Measurements from ENCODE around the gene CHPF.

The CHPF gene

GRCh38 chr2:219541611-219542180 lies 1.9 kb downstream of the CHPF start:
- Histone ChIP-seq H3K9me3 (ENCODE audit: control insufficient read depth in 2 of 2, low read length in 2 of 2) (no peaks in the 10 kb centered on the region), H3K27me3 (ENCODE audit: control insufficient read depth in 2 of 2, insufficient read depth in 2 of 2, low read length in 2 of 2) (no peaks in the 10 kb centered on the region), H3K4me1 (ENCODE audit: control insufficient read depth in 2 of 2, insufficient read depth in 2 of 2, low read length in 2 of 2) (peaks cover 19 to 23% of the 10 kb centered on the region in 2 donors), H3K36me3 (ENCODE audit: control insufficient read depth in 2 of 2, insufficient read depth in 2 of 2, low read length in 2 of 2) (peaks cover 9 to 16% of the 10 kb centered on the region in 2 donors), H3K9ac (ENCODE audit: low read depth in 1 of 2, low read length in 2 of 2) (peak overlapping the region in 1 of 2 donors; percentile 76), H3K4me3 (ENCODE audit: low read length in 2 of 2) (peak overlapping the region; percentile 71 to 79), H3K27ac (ENCODE audit: low read depth in 2 of 2, low read length in 2 of 2) (peak overlapping the region in 1 of 2 donors; percentile 28)

- no peaks in the 10 kb centered on the region for H3K27me3 ChIP-seq (ENCODE audit: control insufficient read depth in 2 of 2, insufficient read depth in 2 of 2, low read length in 2 of 2)
- H3K27ac ChIP-seq (ENCODE audit: low read depth in 2 of 2, low read length in 2 of 2) = no peak overlapping the region
- peaks cover 9 to 16% of the 10 kb centered on the region in 2 donors for H3K36me3 ChIP-seq (ENCODE audit: control insufficient read depth in 2 of 2, insufficient read depth in 2 of 2, low read length in 2 of 2)
- no peaks in the 10 kb centered on the region for H3K9me3 ChIP-seq (ENCODE audit: control insufficient read depth in 2 of 2, low read length in 2 of 2)
- no peak overlapping the region for H3K9ac ChIP-seq (ENCODE audit: low read depth in 1 of 2, low read length in 2 of 2)
- H3K4me3 ChIP-seq (ENCODE audit: low read length in 2 of 2) = no peak overlapping the region
- peaks cover 19 to 23% of the 10 kb centered on the region in 2 donors for H3K4me1 ChIP-seq (ENCODE audit: control insufficient read depth in 2 of 2, insufficient read depth in 2 of 2, low read length in 2 of 2)
These were observed 2.7 kb downstream of the CHPF start for GRCh38 chr2:219540784-219541504.

- no peak overlapping the region for H3K4me3 ChIP-seq (ENCODE audit: low read length in 2 of 2)
- no peaks in the 10 kb centered on the region for H3K9me3 ChIP-seq (ENCODE audit: control insufficient read depth in 2 of 2, low read length in 2 of 2)
- H3K4me1 ChIP-seq (ENCODE audit: control insufficient read depth in 2 of 2, insufficient read depth in 2 of 2, low read length in 2 of 2) = peaks cover 19 to 23% of the 10 kb centered on the region in 2 donors
- no peak overlapping the region for H3K27ac ChIP-seq (ENCODE audit: low read depth in 2 of 2, low read length in 2 of 2)
- no peaks in the 10 kb centered on the region for H3K27me3 ChIP-seq (ENCODE audit: control insufficient read depth in 2 of 2, insufficient read depth in 2 of 2, low read length in 2 of 2)
- peaks cover 9 to 16% of the 10 kb centered on the region in 2 donors for H3K36me3 ChIP-seq (ENCODE audit: control insufficient read depth in 2 of 2, insufficient read depth in 2 of 2, low read length in 2 of 2)
- no peak overlapping the region for H3K9ac ChIP-seq (ENCODE audit: low read depth in 1 of 2, low read length in 2 of 2)
These were observed 3.5 kb downstream of the CHPF start for GRCh38 chr2:219539926-219540678.

GRCh38 chr2:219538956-219539788 lies 4.4 kb downstream of the CHPF start:
- Histone ChIP-seq H3K9ac (ENCODE audit: low read depth in 1 of 2, low read length in 2 of 2) (no peak overlapping the region), H3K27me3 (ENCODE audit: control insufficient read depth in 2 of 2, insufficient read depth in 2 of 2, low read length in 2 of 2) (no peaks in the 10 kb centered on the region), H3K4me1 (ENCODE audit: control insufficient read depth in 2 of 2, insufficient read depth in 2 of 2, low read length in 2 of 2) (peaks cover 13 to 19% of the 10 kb centered on the region in 2 donors), H3K9me3 (ENCODE audit: control insufficient read depth in 2 of 2, low read length in 2 of 2) (no peaks in the 10 kb centered on the region), H3K4me3 (ENCODE audit: low read length in 2 of 2) (no peak overlapping the region), H3K36me3 (ENCODE audit: control insufficient read depth in 2 of 2, insufficient read depth in 2 of 2, low read length in 2 of 2) (peaks cover 9 to 16% of the 10 kb centered on the region in 2 donors), H3K27ac (ENCODE audit: low read depth in 2 of 2, low read length in 2 of 2) (no peak overlapping the region)

GRCh38 chr2:219538504-219538951 lies 5.1 kb downstream of the CHPF start:
- H3K9ac ChIP-seq (ENCODE audit: low read depth in 1 of 2, low read length in 2 of 2) = no peak overlapping the region

GRCh38 chr2:219537657-219538488 lies 5.7 kb downstream of the CHPF start:
- Histone ChIP-seq H3K36me3 (ENCODE audit: control insufficient read depth in 2 of 2, insufficient read depth in 2 of 2, low read length in 2 of 2) (peaks cover 9 to 16% of the 10 kb centered on the region in 2 donors), H3K9me3 (ENCODE audit: control insufficient read depth in 2 of 2, low read length in 2 of 2) (no peaks in the 10 kb centered on the region), H3K27me3 (ENCODE audit: control insufficient read depth in 2 of 2, insufficient read depth in 2 of 2, low read length in 2 of 2) (peaks cover 0 to under 1% of the 10 kb centered on the region in 2 donors), H3K27ac (ENCODE audit: low read depth in 2 of 2, low read length in 2 of 2) (no peak overlapping the region), H3K9ac (ENCODE audit: low read depth in 1 of 2, low read length in 2 of 2) (no peak overlapping the region), H3K4me3 (ENCODE audit: low read length in 2 of 2) (no peak overlapping the region), H3K4me1 (ENCODE audit: control insufficient read depth in 2 of 2, insufficient read depth in 2 of 2, low read length in 2 of 2) (peaks cover 10 to 14% of the 10 kb centered on the region in 2 donors)

More at GRCh38 chr2:219538504-219538951, 5.1 kb downstream of the CHPF start:
- Histone ChIP-seq H3K9me3 (ENCODE audit: control insufficient read depth in 2 of 2, low read length in 2 of 2) (no peaks in the 10 kb centered on the region), H3K4me1 (ENCODE audit: control insufficient read depth in 2 of 2, insufficient read depth in 2 of 2, low read length in 2 of 2) (peaks cover 12 to 18% of the 10 kb centered on the region in 2 donors), H3K4me3 (ENCODE audit: low read length in 2 of 2) (no peak overlapping the region), H3K36me3 (ENCODE audit: control insufficient read depth in 2 of 2, insufficient read depth in 2 of 2, low read length in 2 of 2) (peaks cover 9 to 16% of the 10 kb centered on the region in 2 donors), H3K27ac (ENCODE audit: low read depth in 2 of 2, low read length in 2 of 2) (no peak overlapping the region), H3K27me3 (ENCODE audit: control insufficient read depth in 2 of 2, insufficient read depth in 2 of 2, low read length in 2 of 2) (no peaks in the 10 kb centered on the region)

GRCh38 chr2:219536967-219537366 lies 6.6 kb downstream of the CHPF start:
- Histone ChIP-seq H3K27me3 (ENCODE audit: control insufficient read depth in 2 of 2, insufficient read depth in 2 of 2, low read length in 2 of 2) (peaks cover 0 to 5% of the 10 kb centered on the region in 2 donors), H3K4me1 (ENCODE audit: control insufficient read depth in 2 of 2, insufficient read depth in 2 of 2, low read length in 2 of 2) (peaks cover 2 to 5% of the 10 kb centered on the region in 2 donors), H3K9me3 (ENCODE audit: control insufficient read depth in 2 of 2, low read length in 2 of 2) (no peaks in the 10 kb centered on the region), H3K9ac (ENCODE audit: low read depth in 1 of 2, low read length in 2 of 2) (no peak overlapping the region), H3K36me3 (ENCODE audit: control insufficient read depth in 2 of 2, insufficient read depth in 2 of 2, low read length in 2 of 2) (peaks cover 9 to 16% of the 10 kb centered on the region in 2 donors), H3K27ac (ENCODE audit: low read depth in 2 of 2, low read length in 2 of 2) (no peak overlapping the region), H3K4me3 (ENCODE audit: low read length in 2 of 2) (no peak overlapping the region)

GRCh38 chr2:219536425-219536824 lies 7.2 kb downstream of the CHPF start:
- H3K27ac ChIP-seq (ENCODE audit: low read depth in 2 of 2, low read length in 2 of 2) = no peak overlapping the region

More at GRCh38 chr2:219536425-219536824, 7.2 kb downstream of the CHPF start:
- no peak overlapping the region for H3K9ac ChIP-seq (ENCODE audit: low read depth in 1 of 2, low read length in 2 of 2)
- H3K36me3 ChIP-seq (ENCODE audit: control insufficient read depth in 2 of 2, insufficient read depth in 2 of 2, low read length in 2 of 2) = peaks cover 8 to 16% of the 10 kb centered on the region in 2 donors
- peaks cover 0 to 1% of the 10 kb centered on the region in 2 donors for H3K4me1 ChIP-seq (ENCODE audit: control insufficient read depth in 2 of 2, insufficient read depth in 2 of 2, low read length in 2 of 2)
- H3K9me3 ChIP-seq (ENCODE audit: control insufficient read depth in 2 of 2, low read length in 2 of 2) = no peaks in the 10 kb centered on the region
- H3K27me3 ChIP-seq (ENCODE audit: control insufficient read depth in 2 of 2, insufficient read depth in 2 of 2, low read length in 2 of 2) = peaks cover 4 to 5% of the 10 kb centered on the region in 2 donors
- H3K4me3 ChIP-seq (ENCODE audit: low read length in 2 of 2) = no peak overlapping the region
